ENCODE measurements around the gene ZNF518A. TPM values are rescaled to one million over a fixed set of nuclear protein-coding genes. Genes with fewer than 3 reads are reported as not detected.

Gene ZNF518A
- 23.8 and 28.7 TPM in 2 replicates for total RNA-seq

- ChIA-PET CTCF (interaction anchor here (0.7 to 2.0 kb wide), 5 partner anchors 11 to 173 kb away, joined by 3 to 16 read pairs (median 3); no protein-coding TSS in a partner anchor), POLR2A (interaction anchor here (0.6 to 2.4 kb wide), 37 partner anchors 8 to 1607 kb away, joined by 3 to 356 read pairs (median 3); partner anchors contain the start of genes BLNK, CC2D2B, CCNJ and FRAT2)
- ATAC-seq (ENCODE audit: low read depth) (peak; percentile 86), DNase-seq (peak; percentile 87)
- Mint-ChIP-seq H3K4me3 (peak within 1 kb of the TSS; percentile 97), H3K36me3 (ENCODE audit: low read depth) (peaks cover 31% of the 10 kb centered on the region), H3K27me3 (peaks cover 24% of the 10 kb centered on the region), H3K9me3 (peaks cover 4% of the 10 kb centered on the region), H3K4me1 (peaks cover 21% of the 10 kb centered on the region), H3K27ac (peak within 1 kb of the TSS; percentile 100)
- TF ChIP-seq CTCF (IDR thresholded peaks at IDR 0.05), result no peak
- intact Hi-C loops (cut with micrococcal nuclease), result loop anchor here (1.0 to 10.0 kb wide), 7 partner anchors 39 to 473 kb away; partner anchors contain the start of genes ALDH18A1, CCNJ, TCTN3 and TM9SF3
Measured at GRCh38 chr10:96129387-96130325, at the start of gene ZNF518A. Gene ZNF518A (plus strand): TSS chr10:96130297. CDS start chr10:96156323, 26,026 bp downstream.

- ChIA-PET POLR2A (interaction anchor here (1.5 kb wide), 1 partner anchor 48 kb away, joined by 7 read pairs; the partner anchor contains the start of gene ZNF518A), CTCF (no interaction called here)
- Mint-ChIP-seq H3K4me1 (no peaks in the 10 kb centered on the region), H3K27me3 (no peaks in the 10 kb centered on the region), H3K27ac (no peak overlapping the region), H3K4me3 (no peak overlapping the region), H3K36me3 (ENCODE audit: low read depth) (peaks cover 39% of the 10 kb centered on the region), H3K9me3 (no peaks in the 10 kb centered on the region)
- DNase-seq (no peak), ATAC-seq (ENCODE audit: low read depth) (no peak)
- no peak for TF ChIP-seq CTCF (IDR thresholded peaks at IDR 0.05)
- intact Hi-C loops (cut with micrococcal nuclease), result no loop called here
Measured at GRCh38 chr10:96082153-96082552, 47.9 kb upstream of the ZNF518A start.

GRCh38 chr10:96082748-96083147 lies 47.3 kb upstream of the ZNF518A start:
- intact Hi-C loops (cut with micrococcal nuclease), result no loop called here
- H3K4me1 Mint-ChIP-seq, result no peaks in the 10 kb centered on the region
- ATAC-seq (ENCODE audit: low read depth), result no peak
- CTCF ChIA-PET, result no interaction called here
- H3K27me3 Mint-ChIP-seq, result no peaks in the 10 kb centered on the region
- H3K4me3 Mint-ChIP-seq, result no peak overlapping the region
- H3K9me3 Mint-ChIP-seq, result no peaks in the 10 kb centered on the region
- TF ChIP-seq CTCF (IDR thresholded peaks at IDR 0.05), result no peak
- H3K27ac Mint-ChIP-seq, result no peak overlapping the region
- POLR2A ChIA-PET, result interaction anchor here (1.5 kb wide), 1 partner anchor 48 kb away, joined by 7 read pairs; the partner anchor contains the start of gene ZNF518A
- DNase-seq, result no peak
- H3K36me3 Mint-ChIP-seq (ENCODE audit: low read depth), result peaks cover 43% of the 10 kb centered on the region

- Mint-ChIP-seq H3K4me3 (peak overlapping the region; percentile 95), H3K27ac (peak overlapping the region; percentile 98), H3K9me3 (peaks cover 8% of the 10 kb centered on the region), H3K27me3 (peaks cover 26% of the 10 kb centered on the region), H3K36me3 (ENCODE audit: low read depth) (peaks cover 25% of the 10 kb centered on the region), H3K4me1 (peaks cover 8% of the 10 kb centered on the region)
- no peak for ATAC-seq (ENCODE audit: low read depth)
- ChIA-PET POLR2A (interaction anchor here (0.6 to 3.7 kb wide), 9 partner anchors 39 to 1647 kb away, joined by 3 to 356 read pairs (median 4); partner anchors contain the start of genes BLNK, CCNJ, FRAT1 and ZFYVE27), CTCF (interaction anchor here (1.8 kb wide), 1 partner anchor 41 kb away, joined by 16 read pairs; the partner anchor contains the start of gene ZNF518A)
- no peak for TF ChIP-seq CTCF (IDR thresholded peaks at IDR 0.05)
- intact Hi-C loops (cut with micrococcal nuclease), result loop anchor here (1.0 kb wide), 1 partner anchor 46 kb away; the partner anchor contains the start of gene CCNJ
- DNase-seq, result no peak
Measured at GRCh38 chr10:96089116-96089515, 41.0 kb upstream of the ZNF518A start.

Measured in activated B cell treated with CpG ODN at 0.5 μM for 24 hours (primary cell).